ENCODE results near the gene PRC1. TPM values are rescaled to one million over a fixed set of nuclear protein-coding genes. Genes with fewer than 3 reads are reported as not detected.
A peak's percentile ranks its signal among the peaks of the same experiment; 100 is the strongest.
"Not testable (repeated sequence)": the region's sequence is repeated elsewhere in the genome, so short reads cannot be mapped to it uniquely, and the experiment has no call there.

Gene PRC1
- total RNA-seq, 1 donor = 15.0 TPM

- Histone ChIP-seq H3K27me3 (ENCODE audit: insufficient read depth, low read length) (no peaks in the 10 kb centered on the region), H3K9me3 (ENCODE audit: low read depth, low read length) (no peaks in the 10 kb centered on the region), H3K4me3 (ENCODE audit: low read length) (peak within 1 kb of the TSS; percentile 63), H3K4me1 (ENCODE audit: insufficient read depth, low read length) (peaks cover 54% of the 10 kb centered on the region)
Measured at GRCh38 chr15:90934949-90935751, 59.2 kb downstream of the PRC1 start, which contains the start of gene UNC45A. UNC45A (plus strand) TSS chr15:90935285; CDS start chr15:90935325, 40 bp downstream.

GRCh38 chr15:90934256-90934948 lies 59.9 kb downstream of the PRC1 start:
- Histone ChIP-seq H3K9me3 (ENCODE audit: low read depth, low read length) (no peaks in the 10 kb centered on the region), H3K4me1 (ENCODE audit: insufficient read depth, low read length) (peaks cover 58% of the 10 kb centered on the region), H3K4me3 (ENCODE audit: low read length) (peak overlapping the region; percentile 63), H3K27me3 (ENCODE audit: insufficient read depth, low read length) (no peaks in the 10 kb centered on the region)

GRCh38 chr15:90933301-90933700 lies 61.0 kb downstream of the PRC1 start:
- Histone ChIP-seq H3K9me3 (ENCODE audit: low read depth, low read length) (no peaks in the 10 kb centered on the region), H3K4me1 (ENCODE audit: insufficient read depth, low read length) (peaks cover 69% of the 10 kb centered on the region), H3K27me3 (ENCODE audit: insufficient read depth, low read length) (no peaks in the 10 kb centered on the region), H3K4me3 (ENCODE audit: low read length) (no peak overlapping the region)

GRCh38 chr15:90932660-90932991 lies 61.7 kb downstream of the PRC1 start:
- peak overlapping the region; percentile 67 for H3K4me3 ChIP-seq (ENCODE audit: low read length)

GRCh38 chr15:90931828-90932659 lies 62.3 kb downstream of the PRC1 start, which contains the start of gene HDDC3:
HDDC3 (minus strand) TSS chr15:90932549; CDS start chr15:90932540, 9 bp downstream.
- Histone ChIP-seq H3K27me3 (ENCODE audit: insufficient read depth, low read length) (no peaks in the 10 kb centered on the region), H3K9me3 (ENCODE audit: low read depth, low read length) (no peaks in the 10 kb centered on the region), H3K4me1 (ENCODE audit: insufficient read depth, low read length) (peaks cover 75% of the 10 kb centered on the region), H3K4me3 (ENCODE audit: low read length) (peak within 1 kb of the TSS; percentile 67)

More at GRCh38 chr15:90932660-90932991, 61.7 kb downstream of the PRC1 start:
- Histone ChIP-seq H3K9me3 (ENCODE audit: low read depth, low read length) (no peaks in the 10 kb centered on the region), H3K4me1 (ENCODE audit: insufficient read depth, low read length) (peaks cover 75% of the 10 kb centered on the region), H3K27me3 (ENCODE audit: insufficient read depth, low read length) (no peaks in the 10 kb centered on the region)

GRCh38 chr15:90931575-90931827 lies 62.8 kb downstream of the PRC1 start:
- H3K4me3 ChIP-seq (ENCODE audit: low read length) = peak overlapping the region; percentile 67

GRCh38 chr15:90930861-90931574 lies 63.3 kb downstream of the PRC1 start:
- Histone ChIP-seq H3K4me3 (ENCODE audit: low read length) (peak overlapping the region; percentile 68), H3K27me3 (ENCODE audit: insufficient read depth, low read length) (no peaks in the 10 kb centered on the region), H3K9me3 (ENCODE audit: low read depth, low read length) (no peaks in the 10 kb centered on the region), H3K4me1 (ENCODE audit: insufficient read depth, low read length) (peaks cover 68% of the 10 kb centered on the region)

More at GRCh38 chr15:90931575-90931827, 62.8 kb downstream of the PRC1 start:
- Histone ChIP-seq H3K27me3 (ENCODE audit: insufficient read depth, low read length) (no peaks in the 10 kb centered on the region), H3K9me3 (ENCODE audit: low read depth, low read length) (no peaks in the 10 kb centered on the region), H3K4me1 (ENCODE audit: insufficient read depth, low read length) (peaks cover 73% of the 10 kb centered on the region)

- Histone ChIP-seq H3K27me3 (ENCODE audit: insufficient read depth, low read length) (no peaks in the 10 kb centered on the region), H3K4me1 (ENCODE audit: insufficient read depth, low read length) (peaks cover 56% of the 10 kb centered on the region), H3K9me3 (ENCODE audit: low read depth, low read length) (no peaks in the 10 kb centered on the region), H3K4me3 (ENCODE audit: low read length) (peak overlapping the region; percentile 68)
Measured at GRCh38 chr15:90929246-90930019, 64.9 kb downstream of the PRC1 start.

- H3K4me1 ChIP-seq (ENCODE audit: insufficient read depth, low read length) = peaks cover 47% of the 10 kb centered on the region
- H3K27me3 ChIP-seq (ENCODE audit: insufficient read depth, low read length); H3K4me3 ChIP-seq (ENCODE audit: low read length): not testable (repeated sequence)
Measured at GRCh38 chr15:90928106-90928505, 66.2 kb downstream of the PRC1 start.

GRCh38 chr15:90926766-90927165 lies 67.6 kb downstream of the PRC1 start:
- H3K4me1 ChIP-seq (ENCODE audit: insufficient read depth, low read length) = peaks cover 37% of the 10 kb centered on the region
- not testable (repeated sequence) for H3K9me3 ChIP-seq (ENCODE audit: low read depth, low read length); H3K27me3 ChIP-seq (ENCODE audit: insufficient read depth, low read length); H3K4me3 ChIP-seq (ENCODE audit: low read length)

More at GRCh38 chr15:90928106-90928505, 66.2 kb downstream of the PRC1 start:
- not testable (repeated sequence) for H3K9me3 ChIP-seq (ENCODE audit: low read depth, low read length)

GRCh38 chr15:90924375-90924774 lies 70.0 kb downstream of the PRC1 start:
- Histone ChIP-seq H3K27me3 (ENCODE audit: insufficient read depth, low read length) (no peaks in the 10 kb centered on the region), H3K4me1 (ENCODE audit: insufficient read depth, low read length) (peaks cover 16% of the 10 kb centered on the region), H3K4me3 (ENCODE audit: low read length) (no peak overlapping the region), H3K9me3 (ENCODE audit: low read depth, low read length) (no peaks in the 10 kb centered on the region)

- H3K27me3 ChIP-seq (ENCODE audit: insufficient read depth, low read length); H3K4me1 ChIP-seq (ENCODE audit: insufficient read depth, low read length); H3K4me3 ChIP-seq (ENCODE audit: low read length); H3K9me3 ChIP-seq (ENCODE audit: low read depth, low read length): not testable (repeated sequence)
Measured at GRCh38 chr15:90922712-90923322, 71.5 kb downstream of the PRC1 start.

GRCh38 chr15:90921887-90922286 lies 72.4 kb downstream of the PRC1 start:
- H3K4me1 ChIP-seq (ENCODE audit: insufficient read depth, low read length) = peaks cover 3% of the 10 kb centered on the region
- H3K4me3 ChIP-seq (ENCODE audit: low read length) = no peak overlapping the region
- no peaks in the 10 kb centered on the region for H3K27me3 ChIP-seq (ENCODE audit: insufficient read depth, low read length)
- H3K9me3 ChIP-seq (ENCODE audit: low read depth, low read length) = no peaks in the 10 kb centered on the region

- Histone ChIP-seq H3K9me3 (ENCODE audit: low read depth, low read length) (no peaks in the 10 kb centered on the region), H3K4me1 (ENCODE audit: insufficient read depth, low read length) (peaks cover 31% of the 10 kb centered on the region), H3K4me3 (ENCODE audit: low read length) (no peak overlapping the region), H3K27me3 (ENCODE audit: insufficient read depth, low read length) (no peaks in the 10 kb centered on the region)
Measured at GRCh38 chr15:90918835-90919234, 75.5 kb downstream of the PRC1 start.
